ENCODE results near the gene RFT1. TPM values are rescaled to one million over a fixed set of nuclear protein-coding genes. Genes with fewer than 3 reads are reported as not detected.

RFT1 gene
- total RNA-seq, 1 donor from 2014 or later, result 18.6 TPM

DNA sequence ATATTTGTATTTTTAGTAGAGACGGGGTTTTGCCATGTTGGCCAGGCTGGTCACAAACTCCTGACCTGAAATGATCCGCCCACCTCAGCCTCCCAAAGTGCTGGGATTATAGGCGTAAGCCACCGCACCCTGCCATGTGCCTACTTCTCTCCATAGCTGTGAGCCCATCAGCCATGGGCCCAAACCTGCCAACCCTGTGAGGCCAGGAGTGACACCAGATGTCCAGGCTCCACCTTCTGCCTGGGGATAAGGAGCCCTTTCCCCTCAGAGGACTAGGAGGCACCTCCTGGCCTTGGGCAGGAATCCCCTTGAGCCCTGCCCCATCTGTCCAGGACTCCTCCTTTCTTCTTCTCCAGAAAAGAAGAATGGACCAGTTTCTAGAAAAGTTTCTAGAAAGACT is 14.2 kb upstream of the RFT1 start:
- TF ChIP-seq, protein P1, sequence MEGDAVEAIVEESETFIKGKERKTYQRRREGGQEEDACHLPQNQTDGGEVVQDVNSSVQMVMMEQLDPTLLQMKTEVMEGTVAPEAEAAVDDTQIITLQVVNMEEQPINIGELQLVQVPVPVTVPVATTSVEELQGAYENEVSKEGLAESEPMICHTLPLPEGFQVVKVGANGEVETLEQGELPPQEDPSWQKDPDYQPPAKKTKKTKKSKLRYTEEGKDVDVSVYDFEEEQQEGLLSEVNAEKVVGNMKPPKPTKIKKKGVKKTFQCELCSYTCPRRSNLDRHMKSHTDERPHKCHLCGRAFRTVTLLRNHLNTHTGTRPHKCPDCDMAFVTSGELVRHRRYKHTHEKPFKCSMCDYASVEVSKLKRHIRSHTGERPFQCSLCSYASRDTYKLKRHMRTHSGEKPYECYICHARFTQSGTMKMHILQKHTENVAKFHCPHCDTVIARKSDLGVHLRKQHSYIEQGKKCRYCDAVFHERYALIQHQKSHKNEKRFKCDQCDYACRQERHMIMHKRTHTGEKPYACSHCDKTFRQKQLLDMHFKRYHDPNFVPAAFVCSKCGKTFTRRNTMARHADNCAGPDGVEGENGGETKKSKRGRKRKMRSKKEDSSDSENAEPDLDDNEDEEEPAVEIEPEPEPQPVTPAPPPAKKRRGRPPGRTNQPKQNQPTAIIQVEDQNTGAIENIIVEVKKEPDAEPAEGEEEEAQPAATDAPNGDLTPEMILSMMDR (IDR thresholded peaks at IDR 0.05; ENCODE audit: insufficient read depth, low read length, poor library complexity, severe bottlenecking), result no peak
- no peak for DNase-seq (ENCODE audit: low read depth)

DNA sequence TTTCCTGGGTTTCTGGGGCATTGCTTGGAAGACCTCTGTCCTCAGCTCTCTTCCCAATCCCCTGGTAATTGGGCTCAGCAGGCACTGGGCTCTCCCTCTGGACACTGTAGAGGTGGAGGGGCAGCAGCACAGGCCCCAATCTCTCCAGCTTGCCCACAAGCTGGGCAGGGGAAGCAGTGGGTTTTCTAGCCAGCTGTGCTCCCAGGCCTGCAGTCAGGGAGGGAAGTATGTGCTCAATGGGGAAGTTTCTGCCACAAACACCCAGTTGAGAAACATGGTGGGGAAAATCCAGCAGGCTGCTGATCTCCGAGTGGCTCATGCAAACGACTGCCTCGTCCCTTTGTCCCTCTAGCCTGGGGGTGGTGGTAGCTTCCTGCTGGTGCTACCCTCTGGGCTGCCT is 12.8 kb upstream of the RFT1 start:
- Histone ChIP-seq H3K4me3 (ENCODE audit: low read depth, low read length) (no peak overlapping the region), H3K27me3 (ENCODE audit: control insufficient read depth, insufficient read depth, low read length) (no peaks in the 10 kb centered on the region), H3K36me3 (ENCODE audit: control insufficient read depth, insufficient read depth, low read length) (no peaks in the 10 kb centered on the region)
- no peak for DNase-seq (ENCODE audit: low read depth)
- TF ChIP-seq, protein P1 (IDR thresholded peaks at IDR 0.05; ENCODE audit: insufficient read depth, low read length, poor library complexity, severe bottlenecking), result no peak

More for the DNA sequence above, 14.2 kb upstream of the RFT1 start:
- Histone ChIP-seq H3K4me3 (ENCODE audit: low read depth, low read length) (no peak overlapping the region), H3K36me3 (ENCODE audit: control insufficient read depth, insufficient read depth, low read length) (no peaks in the 10 kb centered on the region), H3K27me3 (ENCODE audit: control insufficient read depth, insufficient read depth, low read length) (no peaks in the 10 kb centered on the region)

DNA sequence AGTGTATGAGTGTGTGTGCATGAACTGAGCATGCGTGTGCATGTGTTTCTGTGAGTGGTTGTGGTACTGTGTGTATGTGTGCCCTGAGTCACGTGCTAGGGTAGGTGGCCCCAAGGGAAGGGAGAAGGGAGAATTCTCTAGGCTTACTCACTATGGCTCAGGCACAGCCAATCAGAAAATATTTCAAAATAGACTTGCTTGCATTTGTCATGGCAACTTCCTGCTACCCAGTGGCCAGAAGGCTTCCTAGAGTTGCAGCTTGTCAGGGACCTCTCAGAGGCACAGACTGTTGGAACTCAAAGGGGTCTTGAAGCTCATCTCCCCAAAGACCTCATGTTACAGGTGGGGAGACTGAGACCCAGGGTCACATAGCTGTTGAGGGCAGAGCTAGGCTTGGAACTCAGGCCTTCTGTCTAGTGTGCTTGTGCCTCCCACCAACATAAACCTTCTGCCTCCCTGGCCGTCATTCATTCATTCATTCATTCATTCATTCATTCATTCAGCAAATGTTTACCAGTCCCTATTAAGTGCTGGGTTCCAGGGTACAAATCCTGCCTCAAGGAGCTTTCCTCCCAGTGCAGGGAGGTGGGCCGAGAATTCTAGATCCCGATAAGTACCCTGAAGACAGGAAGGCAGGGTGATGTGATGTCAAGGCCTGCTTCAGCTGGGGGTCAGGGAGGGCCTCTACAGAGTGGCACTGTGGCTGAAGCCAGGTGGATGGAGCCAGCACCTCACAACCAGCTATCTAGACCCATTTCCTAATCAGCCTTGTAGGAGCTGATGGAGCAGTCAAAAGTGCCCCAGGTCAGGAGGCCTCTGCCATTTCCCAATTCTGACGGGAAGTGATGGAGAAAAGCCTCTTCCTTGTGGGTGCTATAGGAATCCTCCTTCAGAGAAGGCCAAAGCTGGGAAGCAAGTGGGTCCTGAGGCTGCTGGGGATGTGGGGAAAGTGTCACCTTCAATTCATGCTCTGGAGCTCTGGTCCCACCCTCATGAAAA is 10.9 kb upstream of the RFT1 start:
- Histone ChIP-seq H3K27me3 (ENCODE audit: control insufficient read depth, insufficient read depth, low read length) (no peaks in the 10 kb centered on the region), H3K36me3 (ENCODE audit: control insufficient read depth, insufficient read depth, low read length) (no peaks in the 10 kb centered on the region)
- no peak for DNase-seq (ENCODE audit: low read depth)

GRCh38 chr3:53139906-53140846 is 9.9 kb upstream of the RFT1 start:
- TF ChIP-seq, protein P1 (IDR thresholded peaks at IDR 0.05; ENCODE audit: insufficient read depth, low read length, poor library complexity, severe bottlenecking), result no peak
- no peaks in the 10 kb centered on the region for H3K27me3 ChIP-seq (ENCODE audit: control insufficient read depth, insufficient read depth, low read length)
- DNase-seq (ENCODE audit: low read depth), result no peak
- no peak overlapping the region for H3K4me3 ChIP-seq (ENCODE audit: low read depth, low read length)
- H3K36me3 ChIP-seq (ENCODE audit: control insufficient read depth, insufficient read depth, low read length), result no peaks in the 10 kb centered on the region

More for the DNA sequence above, 10.9 kb upstream of the RFT1 start:
- TF ChIP-seq, protein P1 (IDR thresholded peaks at IDR 0.05; ENCODE audit: insufficient read depth, low read length, poor library complexity, severe bottlenecking), result no peak
- H3K4me3 ChIP-seq (ENCODE audit: low read depth, low read length), result no peak overlapping the region

GRCh38 chr3:53137835-53138446 is 7.7 kb upstream of the RFT1 start:
- DNase-seq (ENCODE audit: low read depth), result no peak
- H3K27me3 ChIP-seq (ENCODE audit: control insufficient read depth, insufficient read depth, low read length), result no peaks in the 10 kb centered on the region
- no peak overlapping the region for H3K4me3 ChIP-seq (ENCODE audit: low read depth, low read length)
- TF ChIP-seq, protein P1 (IDR thresholded peaks at IDR 0.05; ENCODE audit: insufficient read depth, low read length, poor library complexity, severe bottlenecking), result no peak
- no peaks in the 10 kb centered on the region for H3K36me3 ChIP-seq (ENCODE audit: control insufficient read depth, insufficient read depth, low read length)
